ENCODE measurements around the gene GAMT.
A peak's percentile ranks its signal among the peaks of the same experiment; 100 is the strongest.

Gene GAMT

DNA sequence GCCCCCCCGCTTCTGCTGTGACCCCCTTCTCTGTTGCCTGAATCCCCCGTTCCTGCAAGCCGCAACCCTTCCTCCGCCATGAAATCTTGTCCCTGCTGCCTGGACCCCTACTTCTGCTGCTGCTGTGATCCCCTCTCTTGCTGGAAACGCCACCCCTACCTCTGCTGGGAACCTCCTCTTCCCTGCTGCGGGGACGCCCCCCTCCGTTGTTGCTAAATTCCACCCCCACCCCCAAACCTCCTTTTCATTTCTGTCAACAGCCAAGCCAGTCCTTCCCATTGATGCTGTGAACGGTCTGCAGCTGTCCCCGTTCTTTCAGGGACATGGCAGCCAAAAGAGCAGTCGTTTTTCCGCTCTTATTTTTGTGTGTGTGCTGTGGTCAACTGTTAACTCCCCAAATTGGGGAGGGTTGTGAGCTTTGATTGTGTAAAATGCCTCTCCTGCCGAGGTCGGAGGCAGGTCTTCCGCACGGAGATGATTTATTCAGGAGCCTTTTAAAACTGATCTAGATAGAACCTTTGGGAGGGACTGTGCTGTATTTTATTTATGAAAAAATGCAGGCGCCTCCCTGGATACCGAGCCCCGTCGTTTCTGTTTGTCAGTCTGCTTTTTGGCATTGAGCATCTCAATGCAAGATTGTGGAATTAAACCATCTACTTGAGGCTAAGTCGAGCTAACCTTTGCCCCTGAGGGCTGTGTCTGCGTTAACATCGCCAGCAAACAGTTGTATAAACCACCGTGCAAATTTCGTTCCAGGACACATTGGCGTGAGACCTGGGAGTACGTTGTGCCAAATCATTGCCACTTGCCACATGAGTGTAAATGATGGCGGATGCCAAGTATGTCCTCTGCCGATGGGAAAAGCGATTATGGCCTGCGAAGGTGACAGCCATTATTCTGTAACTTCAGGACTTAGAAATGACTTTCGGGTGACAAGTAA lies 45.5 kb downstream of the GAMT start:
- DNase-seq: peak in 9 of 10 donors; percentile 35 to 92 (median 52)
- intact Hi-C loops (cut with DNase I): loop anchor here (5.0 kb wide), 2 partner anchors 46 to 79 kb away; partner anchors contain the start of genes FAM174C and GAMT

DNA sequence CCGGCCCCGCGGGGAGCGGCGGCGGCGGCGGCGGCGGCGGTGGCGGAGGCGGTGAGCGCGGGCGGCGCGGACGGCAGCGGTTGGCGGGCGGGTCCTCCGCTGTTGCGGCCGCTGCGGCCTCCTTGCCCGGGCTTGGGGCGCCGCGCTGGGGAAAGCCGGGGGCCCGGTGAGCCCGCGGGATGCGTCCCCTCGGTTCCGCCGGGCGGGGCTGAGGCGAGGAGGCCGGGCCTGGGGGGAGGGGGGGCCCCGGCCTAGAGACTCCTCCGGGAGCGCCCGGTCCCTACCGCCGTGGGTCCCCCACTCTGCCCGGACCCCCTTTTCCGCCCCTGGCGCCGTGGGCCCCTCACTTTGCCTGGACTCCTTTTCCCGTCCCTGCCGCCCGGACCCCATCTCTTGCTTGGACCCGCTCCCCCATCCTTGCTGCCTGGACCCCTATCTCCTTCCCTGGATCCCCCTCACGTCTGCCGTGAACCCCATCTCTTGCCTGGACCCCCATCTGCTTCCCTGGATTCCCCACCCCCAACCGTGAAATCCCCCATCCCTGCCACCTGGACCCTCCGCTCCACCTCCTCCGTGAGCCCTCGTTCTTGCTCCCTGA lies 46.3 kb downstream of the GAMT start:
- intact Hi-C loops (cut with DNase I): loop anchor here (5.0 kb wide), 3 partner anchors 38 to 78 kb away; partner anchors contain the start of genes FAM174C and GAMT
- no peak for DNase-seq

DNA sequence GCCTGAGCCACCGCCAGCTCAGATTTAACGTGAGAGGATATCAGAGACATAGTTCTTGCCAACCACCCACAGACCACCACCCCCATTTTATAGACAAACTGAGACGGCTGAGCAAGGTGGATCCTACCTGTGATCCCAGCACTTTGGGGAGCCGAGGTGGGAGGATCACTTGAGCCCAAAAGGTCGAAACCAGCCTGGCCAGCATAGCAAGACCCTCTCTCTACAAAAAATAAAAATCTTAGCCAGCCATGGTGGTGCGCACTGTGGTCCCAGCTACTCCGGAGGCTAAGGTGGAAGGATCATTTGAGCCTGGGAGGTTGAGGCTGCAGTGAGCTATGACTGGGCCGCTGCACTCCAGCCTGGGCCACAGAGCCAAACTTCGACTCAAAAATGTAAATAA lies 48.2 kb downstream of the GAMT start:
- no peak for DNase-seq
- intact Hi-C loops (cut with DNase I): loop anchor here (5.0 kb wide), 1 partner anchor 36 kb away; no protein-coding TSS in a partner anchor

DNA sequence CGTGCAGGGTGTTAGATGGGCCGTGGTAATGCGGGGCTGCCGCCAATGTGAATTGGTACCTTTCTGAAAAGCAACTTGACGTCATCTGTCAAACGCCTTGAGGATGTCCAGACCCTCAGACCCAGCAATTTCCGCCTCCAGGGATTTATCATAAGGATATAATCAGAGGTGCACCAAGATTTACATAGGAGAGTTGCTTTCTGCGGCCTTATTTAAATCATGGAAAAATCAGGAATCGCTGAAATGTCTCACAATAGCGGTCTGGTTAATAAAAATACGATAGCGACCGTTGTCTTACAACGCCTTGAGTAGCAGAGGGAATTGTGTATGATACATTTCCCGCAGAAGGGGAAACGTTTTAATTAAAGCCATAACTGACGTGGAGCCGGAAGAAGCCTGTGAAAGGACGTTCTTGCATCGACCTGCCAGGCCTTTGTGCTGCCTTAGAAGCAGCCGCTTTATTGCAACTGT lies 49.9 kb downstream of the GAMT start:
- intact Hi-C loops (cut with DNase I): loop anchor here (5.0 kb wide), 1 partner anchor 34 kb away; no protein-coding TSS in a partner anchor
- no peak for DNase-seq

DNA sequence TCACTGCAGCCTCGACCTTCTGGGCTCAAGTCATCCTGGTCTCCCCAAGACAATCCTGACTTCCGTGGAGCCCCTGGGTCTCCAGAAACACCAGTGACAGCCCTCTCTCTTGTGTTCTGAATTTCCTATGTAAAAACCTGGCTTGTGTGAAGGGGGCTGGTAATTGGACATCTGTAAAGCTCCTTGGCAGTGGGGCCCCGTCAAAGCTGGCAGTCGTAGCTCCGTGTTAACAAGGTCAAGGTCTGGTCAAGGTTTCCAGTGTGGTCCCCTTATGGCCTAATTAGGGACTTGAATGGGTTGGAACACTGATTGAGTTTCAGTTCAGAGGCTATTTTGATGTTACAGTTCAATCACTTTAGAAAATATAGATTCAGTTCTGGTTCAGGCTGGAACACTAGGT lies 50.5 kb downstream of the GAMT start:
- intact Hi-C loops (cut with DNase I): loop anchor here (5.0 kb wide), 1 partner anchor 34 kb away; no protein-coding TSS in a partner anchor
- no peak for DNase-seq

DNA sequence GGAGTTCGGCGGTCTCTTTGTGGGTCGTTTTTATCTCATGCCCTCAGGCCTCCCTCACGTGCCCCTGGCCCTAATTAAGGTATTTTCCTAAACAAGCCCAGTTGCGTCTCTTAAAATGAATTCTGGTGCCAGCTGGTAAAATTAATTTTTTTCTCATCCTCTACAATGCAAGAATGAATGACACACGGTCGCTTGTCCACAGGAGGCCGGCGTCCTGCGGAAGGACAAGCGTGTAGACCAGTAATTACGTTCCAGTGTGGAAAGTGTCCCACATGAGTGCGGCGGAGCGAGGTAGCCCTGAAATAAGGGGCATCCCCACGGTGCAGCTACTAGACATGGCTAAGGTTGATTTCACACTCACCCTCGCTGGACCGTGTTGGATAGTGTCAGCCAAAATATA lies 52.1 kb downstream of the GAMT start:
- intact Hi-C loops (cut with DNase I): no loop called here
- DNase-seq: no peak
